Measurements from ENCODE around the gene PHKA2.

The PHKA2 gene

GRCh38 chrX:19007011-19007410 is 23.1 kb upstream of the PHKA2 start:
- Histone ChIP-seq H3K27me3 (ENCODE audit: insufficient read depth, insufficient read length) (no peaks in the 10 kb centered on the region), H3K36me3 (ENCODE audit: insufficient read depth, insufficient read length, low read length) (no peaks in the 10 kb centered on the region), H3K4me3 (ENCODE audit: insufficient read length, low read depth) (no peak overlapping the region), H3K9ac (ENCODE audit: insufficient read length, low read depth) (no peak overlapping the region), H3K9me3 (ENCODE audit: insufficient read depth, low read length) (no peaks in the 10 kb centered on the region), H3K4me1 (ENCODE audit: insufficient read depth, insufficient read length) (no peaks in the 10 kb centered on the region)
- DNase-seq (ENCODE audit: low read depth, low spot score) = no peak
- TF ChIP-seq YY1 (IDR thresholded peaks at IDR 0.05; ENCODE audit: insufficient read depth, insufficient read length) (no peak), ZNF274 (IDR thresholded peaks at IDR 0.05; ENCODE audit: low read depth, low read length) (no peak), SUZ12 (IDR thresholded peaks at IDR 0.05; ENCODE audit: extremely low read depth, insufficient read depth, insufficient read length) (no peak)

- no peak for TF ChIP-seq ZNF274 (IDR thresholded peaks at IDR 0.05; ENCODE audit: low read depth, low read length)
- TF ChIP-seq YY1 (IDR thresholded peaks at IDR 0.05; ENCODE audit: insufficient read depth, insufficient read length) = no peak
- no peak for TF ChIP-seq SUZ12 (IDR thresholded peaks at IDR 0.05; ENCODE audit: extremely low read depth, insufficient read depth, insufficient read length)
Observed at GRCh38 chrX:19005909-19006308, 22.0 kb upstream of the PHKA2 start.

GRCh38 chrX:19003756-19004155 is 19.8 kb upstream of the PHKA2 start:
- Histone ChIP-seq H3K9ac (ENCODE audit: insufficient read length, low read depth) (no peak overlapping the region), H3K36me3 (ENCODE audit: insufficient read depth, insufficient read length, low read length) (no peaks in the 10 kb centered on the region), H3K4me3 (ENCODE audit: insufficient read length, low read depth) (no peak overlapping the region), H3K27me3 (ENCODE audit: insufficient read depth, insufficient read length) (no peaks in the 10 kb centered on the region), H3K4me1 (ENCODE audit: insufficient read depth, insufficient read length) (no peaks in the 10 kb centered on the region), H3K9me3 (ENCODE audit: insufficient read depth, low read length) (no peaks in the 10 kb centered on the region)
- TF ChIP-seq YY1 (IDR thresholded peaks at IDR 0.05; ENCODE audit: insufficient read depth, insufficient read length) = no peak
- no peak for TF ChIP-seq ZNF274 (IDR thresholded peaks at IDR 0.05; ENCODE audit: low read depth, low read length)
- no peak for TF ChIP-seq SUZ12 (IDR thresholded peaks at IDR 0.05; ENCODE audit: extremely low read depth, insufficient read depth, insufficient read length)
- DNase-seq (ENCODE audit: low read depth, low spot score) = no peak

More at GRCh38 chrX:19005909-19006308, 22.0 kb upstream of the PHKA2 start:
- H3K9ac ChIP-seq (ENCODE audit: insufficient read length, low read depth) = no peak overlapping the region
- H3K27me3 ChIP-seq (ENCODE audit: insufficient read depth, insufficient read length) = no peaks in the 10 kb centered on the region
- H3K36me3 ChIP-seq (ENCODE audit: insufficient read depth, insufficient read length, low read length) = no peaks in the 10 kb centered on the region
- no peaks in the 10 kb centered on the region for H3K9me3 ChIP-seq (ENCODE audit: insufficient read depth, low read length)
- no peaks in the 10 kb centered on the region for H3K4me1 ChIP-seq (ENCODE audit: insufficient read depth, insufficient read length)
- H3K4me3 ChIP-seq (ENCODE audit: insufficient read length, low read depth) = no peak overlapping the region
- DNase-seq (ENCODE audit: low read depth, low spot score) = no peak

- Histone ChIP-seq H3K4me1 (ENCODE audit: insufficient read depth, insufficient read length) (no peaks in the 10 kb centered on the region), H3K27me3 (ENCODE audit: insufficient read depth, insufficient read length) (no peaks in the 10 kb centered on the region)
Observed at GRCh38 chrX:18998653-18999052, 14.7 kb upstream of the PHKA2 start.

GRCh38 chrX:18997916-18998315 is 14.0 kb upstream of the PHKA2 start:
- TF ChIP-seq ZNF274 (IDR thresholded peaks at IDR 0.05; ENCODE audit: low read depth, low read length) (no peak), YY1 (IDR thresholded peaks at IDR 0.05; ENCODE audit: insufficient read depth, insufficient read length) (no peak), SUZ12 (IDR thresholded peaks at IDR 0.05; ENCODE audit: extremely low read depth, insufficient read depth, insufficient read length) (no peak)
- no peak overlapping the region for H3K4me3 ChIP-seq (ENCODE audit: insufficient read length, low read depth)

More at GRCh38 chrX:18998653-18999052, 14.7 kb upstream of the PHKA2 start:
- DNase-seq (ENCODE audit: low read depth, low spot score) = no peak
- TF ChIP-seq YY1 (IDR thresholded peaks at IDR 0.05; ENCODE audit: insufficient read depth, insufficient read length) = no peak
- no peak for TF ChIP-seq SUZ12 (IDR thresholded peaks at IDR 0.05; ENCODE audit: extremely low read depth, insufficient read depth, insufficient read length)
- no peak for TF ChIP-seq ZNF274 (IDR thresholded peaks at IDR 0.05; ENCODE audit: low read depth, low read length)
- Histone ChIP-seq H3K4me3 (ENCODE audit: insufficient read length, low read depth) (no peak overlapping the region), H3K36me3 (ENCODE audit: insufficient read depth, insufficient read length, low read length) (no peaks in the 10 kb centered on the region), H3K9ac (ENCODE audit: insufficient read length, low read depth) (no peak overlapping the region), H3K9me3 (ENCODE audit: insufficient read depth, low read length) (no peaks in the 10 kb centered on the region)

DNA sequence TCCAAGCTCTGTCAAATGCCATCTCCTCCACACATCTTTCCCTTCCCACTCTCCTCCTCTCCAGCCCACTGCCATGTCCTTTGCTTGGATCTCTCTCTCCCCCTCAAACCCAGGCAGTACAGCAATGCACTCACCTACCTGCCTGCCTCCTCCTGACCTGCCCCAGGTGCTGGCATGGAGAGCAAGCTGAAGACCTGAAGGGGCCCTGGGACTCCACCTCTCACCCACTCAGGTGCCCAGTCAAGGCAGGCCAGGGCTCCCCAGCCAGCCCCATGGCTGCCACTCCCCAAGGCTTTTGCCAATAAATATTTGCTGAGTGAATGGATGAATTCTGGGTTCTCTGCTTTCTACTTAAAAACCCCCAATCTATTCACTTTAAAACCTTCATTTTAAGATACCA is 12.6 kb upstream of the PHKA2 start:
- Histone ChIP-seq H3K4me3 (ENCODE audit: insufficient read length, low read depth) (no peak overlapping the region), H3K4me1 (ENCODE audit: insufficient read depth, insufficient read length) (no peaks in the 10 kb centered on the region), H3K27me3 (ENCODE audit: insufficient read depth, insufficient read length) (no peaks in the 10 kb centered on the region), H3K9ac (ENCODE audit: insufficient read length, low read depth) (no peak overlapping the region), H3K36me3 (ENCODE audit: insufficient read depth, insufficient read length, low read length) (no peaks in the 10 kb centered on the region), H3K9me3 (ENCODE audit: insufficient read depth, low read length) (no peaks in the 10 kb centered on the region)
- no peak for DNase-seq (ENCODE audit: low read depth, low spot score)
- TF ChIP-seq ZNF274 (IDR thresholded peaks at IDR 0.05; ENCODE audit: low read depth, low read length) (no peak), YY1 (IDR thresholded peaks at IDR 0.05; ENCODE audit: insufficient read depth, insufficient read length) (no peak), SUZ12 (IDR thresholded peaks at IDR 0.05; ENCODE audit: extremely low read depth, insufficient read depth, insufficient read length) (no peak)

More at GRCh38 chrX:18997916-18998315, 14.0 kb upstream of the PHKA2 start:
- Histone ChIP-seq H3K27me3 (ENCODE audit: insufficient read depth, insufficient read length) (no peaks in the 10 kb centered on the region), H3K9me3 (ENCODE audit: insufficient read depth, low read length) (no peaks in the 10 kb centered on the region), H3K4me1 (ENCODE audit: insufficient read depth, insufficient read length) (no peaks in the 10 kb centered on the region), H3K9ac (ENCODE audit: insufficient read length, low read depth) (no peak overlapping the region), H3K36me3 (ENCODE audit: insufficient read depth, insufficient read length, low read length) (no peaks in the 10 kb centered on the region)
- DNase-seq (ENCODE audit: low read depth, low spot score) = peak; percentile 32

DNA sequence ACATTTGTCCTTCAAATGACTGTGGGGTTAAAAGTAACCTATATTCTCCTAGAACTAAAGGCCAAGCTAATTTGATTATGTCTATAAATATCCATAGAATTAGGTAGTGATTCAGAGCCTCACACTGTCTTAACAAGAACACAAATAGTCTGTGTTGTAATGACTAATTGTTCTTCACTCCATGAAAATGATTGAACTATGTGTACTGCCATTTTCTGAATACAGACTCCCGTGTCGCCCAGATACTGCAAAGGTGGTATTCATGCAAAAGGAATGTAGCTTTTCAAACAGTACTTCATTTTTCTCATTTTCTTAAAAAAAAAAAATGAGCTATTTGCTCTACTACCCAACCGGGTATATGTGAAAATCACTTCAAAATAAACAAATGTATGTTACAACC is 11.3 kb upstream of the PHKA2 start:
- no peaks in the 10 kb centered on the region for H3K27me3 ChIP-seq (ENCODE audit: insufficient read depth, insufficient read length)
- no peak for DNase-seq (ENCODE audit: low read depth, low spot score)
- no peak overlapping the region for H3K9ac ChIP-seq (ENCODE audit: insufficient read length, low read depth)

More for the DNA sequence above, 11.3 kb upstream of the PHKA2 start:
- Histone ChIP-seq H3K36me3 (ENCODE audit: insufficient read depth, insufficient read length, low read length) (no peaks in the 10 kb centered on the region), H3K9me3 (ENCODE audit: insufficient read depth, low read length) (no peaks in the 10 kb centered on the region), H3K4me3 (ENCODE audit: insufficient read length, low read depth) (no peak overlapping the region), H3K4me1 (ENCODE audit: insufficient read depth, insufficient read length) (no peaks in the 10 kb centered on the region)
- no peak for TF ChIP-seq ZNF274 (IDR thresholded peaks at IDR 0.05; ENCODE audit: low read depth, low read length)
- TF ChIP-seq YY1 (IDR thresholded peaks at IDR 0.05; ENCODE audit: insufficient read depth, insufficient read length) = no peak
- TF ChIP-seq SUZ12 (IDR thresholded peaks at IDR 0.05; ENCODE audit: extremely low read depth, insufficient read depth, insufficient read length) = no peak
